OCI-LY3 (cell line): Measurements from ENCODE around the gene CRB2.

Experiments
- EZH2phosphoT487 ChIP-seq: fragments of 200-600 bp; shearing (Covaris generic); IDR thresholded peaks from 2 replicates; pipeline ENCODE4 v1.6.1; 2018; ENCODE audit warnings: antibody characterized with exemption, mixed run types, low read depth
- TF ChIP-seq, protein P1 (sequence below): fragments of 200-600, 300-600 bp; sonication (generic); IDR thresholded peaks from 2 replicates; pipeline ENCODE4 v1.5.1; 2014; ENCODE audit warnings: antibody characterized with exemption, low read length, low read depth

DNA sequence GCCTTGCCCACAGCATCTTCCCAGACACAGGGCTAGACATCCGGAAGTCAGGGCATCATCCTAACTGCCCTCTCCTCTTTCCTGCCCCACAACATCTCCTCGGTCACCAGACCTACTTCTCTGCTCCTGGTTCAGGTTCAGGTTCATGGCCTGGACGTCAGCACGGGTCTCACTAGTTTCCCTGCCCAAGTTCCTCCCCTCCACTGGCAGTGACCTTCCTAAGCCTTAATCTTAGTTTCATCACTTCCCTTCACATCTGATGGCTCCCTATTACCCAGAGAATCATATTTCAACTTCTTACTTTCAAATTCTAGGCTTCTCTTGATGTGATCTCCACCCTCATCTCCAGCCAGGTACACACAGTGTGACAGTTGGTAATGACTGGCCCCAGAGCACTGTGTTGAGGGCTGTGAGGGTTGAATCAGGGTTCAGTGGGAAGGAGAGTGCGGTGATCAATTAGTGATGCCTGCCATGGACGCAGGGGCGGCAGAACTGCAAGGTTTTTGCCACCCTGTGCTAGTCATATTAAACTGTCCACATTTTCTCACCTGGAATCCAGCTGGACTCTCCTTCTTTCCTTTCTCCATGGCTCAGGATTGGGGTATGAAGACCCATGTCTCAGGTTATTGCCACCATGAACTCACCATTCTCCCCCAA, 34.3 kb upstream of the CRB2 start:
- TF ChIP-seq, protein P1, sequence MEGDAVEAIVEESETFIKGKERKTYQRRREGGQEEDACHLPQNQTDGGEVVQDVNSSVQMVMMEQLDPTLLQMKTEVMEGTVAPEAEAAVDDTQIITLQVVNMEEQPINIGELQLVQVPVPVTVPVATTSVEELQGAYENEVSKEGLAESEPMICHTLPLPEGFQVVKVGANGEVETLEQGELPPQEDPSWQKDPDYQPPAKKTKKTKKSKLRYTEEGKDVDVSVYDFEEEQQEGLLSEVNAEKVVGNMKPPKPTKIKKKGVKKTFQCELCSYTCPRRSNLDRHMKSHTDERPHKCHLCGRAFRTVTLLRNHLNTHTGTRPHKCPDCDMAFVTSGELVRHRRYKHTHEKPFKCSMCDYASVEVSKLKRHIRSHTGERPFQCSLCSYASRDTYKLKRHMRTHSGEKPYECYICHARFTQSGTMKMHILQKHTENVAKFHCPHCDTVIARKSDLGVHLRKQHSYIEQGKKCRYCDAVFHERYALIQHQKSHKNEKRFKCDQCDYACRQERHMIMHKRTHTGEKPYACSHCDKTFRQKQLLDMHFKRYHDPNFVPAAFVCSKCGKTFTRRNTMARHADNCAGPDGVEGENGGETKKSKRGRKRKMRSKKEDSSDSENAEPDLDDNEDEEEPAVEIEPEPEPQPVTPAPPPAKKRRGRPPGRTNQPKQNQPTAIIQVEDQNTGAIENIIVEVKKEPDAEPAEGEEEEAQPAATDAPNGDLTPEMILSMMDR, result no peak
- TF ChIP-seq EZH2phosphoT487, result no peak
